ENCODE results near the gene ZNF784.
A peak's percentile ranks its signal among the peaks of the same experiment; 100 is the strongest.

ZNF784 gene

DNA sequence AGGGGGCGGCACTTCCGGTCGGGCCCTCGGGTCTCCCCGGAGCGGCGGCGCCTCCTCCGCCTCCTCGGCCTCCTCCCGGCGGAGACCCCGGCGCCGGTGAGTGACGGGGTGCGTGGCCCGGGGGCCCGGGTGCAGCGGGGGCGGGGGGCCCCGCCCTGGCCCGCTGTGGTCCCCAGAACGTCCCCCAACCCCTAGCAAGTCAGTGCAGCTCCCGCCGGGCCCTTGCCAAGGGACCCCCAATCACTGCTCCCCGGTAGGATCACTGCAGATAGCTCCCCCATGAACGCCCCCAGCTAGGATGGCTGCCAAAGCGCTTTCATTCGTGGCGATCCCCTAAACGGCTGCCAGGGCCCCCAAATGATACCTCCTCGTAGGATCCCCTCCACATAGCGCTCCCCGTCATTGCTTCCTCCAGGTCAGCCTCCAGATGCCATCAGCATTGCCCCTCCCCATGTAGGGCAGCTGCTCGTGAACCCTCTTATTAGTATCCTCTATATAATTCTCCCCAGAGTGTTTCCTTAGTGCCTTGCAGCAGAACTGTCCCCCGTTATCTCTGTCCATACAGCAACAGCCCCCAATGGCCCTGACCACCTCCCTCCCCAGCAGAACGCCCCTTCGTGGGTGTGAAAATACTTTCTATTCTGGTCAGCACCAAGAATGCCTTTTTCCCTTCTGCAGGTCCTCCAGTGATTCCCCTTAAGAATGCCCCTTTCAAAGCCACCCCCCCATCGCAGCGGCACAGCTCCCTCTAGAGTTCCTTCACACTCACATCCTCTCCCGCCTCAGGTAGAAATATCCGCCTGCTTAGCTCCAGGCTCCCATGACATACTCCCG is 18.5 kb downstream of the ZNF784 start, which contains the start of gene ZNF865:
Gene ZNF865 (plus strand): TSS at position 11 of the 834 bp plus-strand sequence. CDS start 7,972 bp downstream, outside the sequence.
- no peaks in the 10 kb centered on the region for H3K9me2 ChIP-seq (ENCODE audit: low read depth, low read length)
- H3F3A ChIP-seq (ENCODE audit: insufficient read depth, low read length), result no peaks in the 10 kb centered on the region; the same call in 1 of the 2 replicates
- no peaks in the 10 kb centered on the region for H3K27me3 ChIP-seq (ENCODE audit: insufficient read depth, low read length)
- no peaks in the 10 kb centered on the region for H3K9me3 ChIP-seq (ENCODE audit: low read length)
- peak within 1 kb of the TSS; percentile 85 for H3K4me3 ChIP-seq (ENCODE audit: low read depth, low read length, poor library complexity, severe bottlenecking)
- no peaks in the 10 kb centered on the region for H3K79me2 ChIP-seq (ENCODE audit: insufficient read depth, low read length)
- peak within 1 kb of the TSS; percentile 92 for H3K4me2 ChIP-seq (ENCODE audit: low read length)
- H4K20me1 ChIP-seq (ENCODE audit: insufficient read depth, low read length), result no peaks in the 10 kb centered on the region
- peak within 1 kb of the TSS; percentile 93 for H3K27ac ChIP-seq (ENCODE audit: low read depth, low read length, poor library complexity, severe bottlenecking)
- H2AFZ ChIP-seq (ENCODE audit: low read length), result no peak within 1 kb of the TSS
- H3K9ac ChIP-seq (ENCODE audit: low read length), result peak within 1 kb of the TSS; percentile 96
- TF ChIP-seq EZH2 (IDR thresholded peaks at IDR 0.05; ENCODE audit: borderline replicate concordance, low read length), result no peak
- TF ChIP-seq, protein P1, sequence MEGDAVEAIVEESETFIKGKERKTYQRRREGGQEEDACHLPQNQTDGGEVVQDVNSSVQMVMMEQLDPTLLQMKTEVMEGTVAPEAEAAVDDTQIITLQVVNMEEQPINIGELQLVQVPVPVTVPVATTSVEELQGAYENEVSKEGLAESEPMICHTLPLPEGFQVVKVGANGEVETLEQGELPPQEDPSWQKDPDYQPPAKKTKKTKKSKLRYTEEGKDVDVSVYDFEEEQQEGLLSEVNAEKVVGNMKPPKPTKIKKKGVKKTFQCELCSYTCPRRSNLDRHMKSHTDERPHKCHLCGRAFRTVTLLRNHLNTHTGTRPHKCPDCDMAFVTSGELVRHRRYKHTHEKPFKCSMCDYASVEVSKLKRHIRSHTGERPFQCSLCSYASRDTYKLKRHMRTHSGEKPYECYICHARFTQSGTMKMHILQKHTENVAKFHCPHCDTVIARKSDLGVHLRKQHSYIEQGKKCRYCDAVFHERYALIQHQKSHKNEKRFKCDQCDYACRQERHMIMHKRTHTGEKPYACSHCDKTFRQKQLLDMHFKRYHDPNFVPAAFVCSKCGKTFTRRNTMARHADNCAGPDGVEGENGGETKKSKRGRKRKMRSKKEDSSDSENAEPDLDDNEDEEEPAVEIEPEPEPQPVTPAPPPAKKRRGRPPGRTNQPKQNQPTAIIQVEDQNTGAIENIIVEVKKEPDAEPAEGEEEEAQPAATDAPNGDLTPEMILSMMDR (IDR thresholded peaks at IDR 0.05; ENCODE audit: low read length), result peak; percentile 78
- peaks cover 20% of the 10 kb centered on the region for H3K4me1 ChIP-seq (ENCODE audit: insufficient read depth, low read length, severe bottlenecking)
- peaks cover 19% of the 10 kb centered on the region for H3K36me3 ChIP-seq (ENCODE audit: insufficient read depth, low read length)

DNA sequence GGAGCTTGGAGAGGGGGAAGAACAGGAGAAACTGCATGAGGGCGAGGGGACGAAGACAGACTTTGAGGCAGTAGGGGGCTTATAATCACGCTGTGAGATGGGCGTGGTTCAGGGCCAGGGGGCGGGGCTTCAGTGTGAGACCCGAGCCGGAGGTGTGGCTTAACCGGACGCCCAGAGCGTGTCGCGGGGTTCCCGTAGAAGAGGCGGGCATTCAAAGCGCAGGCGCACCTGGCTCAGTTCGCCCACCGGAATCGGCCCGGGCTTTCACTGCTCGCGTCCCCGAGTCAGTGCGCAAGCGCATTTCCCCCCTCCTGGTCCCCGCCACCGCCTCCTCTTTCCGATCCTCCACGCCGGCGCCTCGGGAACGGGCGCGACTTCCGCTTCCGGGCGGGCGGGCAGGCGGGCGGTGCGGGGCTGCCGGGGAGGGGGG is 19.1 kb downstream of the ZNF784 start:
- no peaks in the 10 kb centered on the region for H3K9me2 ChIP-seq (ENCODE audit: low read depth, low read length)
- H3K27me3 ChIP-seq (ENCODE audit: insufficient read depth, low read length), result no peaks in the 10 kb centered on the region
- no peaks in the 10 kb centered on the region; the same call in 1 of the 2 replicates for H3F3A ChIP-seq (ENCODE audit: insufficient read depth, low read length)
- H3K79me2 ChIP-seq (ENCODE audit: insufficient read depth, low read length), result no peaks in the 10 kb centered on the region
- no peaks in the 10 kb centered on the region for H4K20me1 ChIP-seq (ENCODE audit: insufficient read depth, low read length)
- peak overlapping the region; percentile 93 for H3K27ac ChIP-seq (ENCODE audit: low read depth, low read length, poor library complexity, severe bottlenecking)
- no peaks in the 10 kb centered on the region for H3K9me3 ChIP-seq (ENCODE audit: low read length)
- peak overlapping the region; percentile 96; the same call in 1 of the 2 replicates for H3K9ac ChIP-seq (ENCODE audit: low read length)
- peaks cover 24% of the 10 kb centered on the region for H3K4me1 ChIP-seq (ENCODE audit: insufficient read depth, low read length, severe bottlenecking)
- no peak for TF ChIP-seq EZH2 (IDR thresholded peaks at IDR 0.05; ENCODE audit: borderline replicate concordance, low read length)
- TF ChIP-seq, protein P1 (IDR thresholded peaks at IDR 0.05; ENCODE audit: low read length), result no peak
- H3K4me3 ChIP-seq (ENCODE audit: low read depth, low read length, poor library complexity, severe bottlenecking), result peak overlapping the region; percentile 85
- H2AFZ ChIP-seq (ENCODE audit: low read length), result no peak overlapping the region
- H3K4me2 ChIP-seq (ENCODE audit: low read length), result peak overlapping the region; percentile 92
- peaks cover 18% of the 10 kb centered on the region for H3K36me3 ChIP-seq (ENCODE audit: insufficient read depth, low read length)

DNA sequence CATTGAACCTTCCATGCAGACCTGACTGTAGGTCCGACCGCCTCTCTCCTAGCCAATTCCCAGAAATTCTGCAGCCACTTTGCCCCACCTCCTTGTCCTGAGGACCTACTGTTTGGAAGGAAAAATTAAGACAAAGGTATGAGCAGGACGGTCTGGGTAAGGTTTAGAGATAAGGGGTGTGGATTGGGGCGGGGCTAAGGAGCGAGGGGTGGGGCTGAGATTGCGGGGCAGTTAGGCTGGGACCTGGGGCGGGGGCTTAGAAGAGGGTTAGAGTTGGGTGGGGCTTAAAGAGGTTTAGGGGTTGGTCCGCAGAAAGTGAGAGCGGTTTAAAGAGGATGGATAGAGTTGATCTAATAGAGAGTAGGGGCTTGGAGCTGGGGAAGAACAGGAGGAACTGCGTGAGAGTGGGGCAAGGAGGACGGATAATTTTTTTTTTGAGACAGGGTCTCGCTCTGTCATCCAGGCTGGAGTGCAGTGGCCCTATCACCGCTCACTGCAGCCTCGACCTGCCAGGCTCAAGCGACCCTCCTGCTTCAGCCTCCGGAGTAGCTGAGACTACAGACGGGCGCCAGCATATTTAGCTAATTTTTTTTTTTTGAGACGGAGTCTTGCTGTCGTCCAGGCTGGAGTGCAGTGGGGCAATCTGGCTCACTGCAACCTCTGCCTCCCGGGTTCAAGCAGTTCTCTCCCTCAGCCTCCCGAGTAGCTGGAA is 20.6 kb downstream of the ZNF784 start:
- H3K27me3 ChIP-seq (ENCODE audit: insufficient read depth, low read length), result no peaks in the 10 kb centered on the region
- H2AFZ ChIP-seq (ENCODE audit: low read length), result no peak overlapping the region
- H3K9ac ChIP-seq (ENCODE audit: low read length), result no peak overlapping the region
- 0 out of 2 replicates have a peak, but pooled peaks cover 6% of the 10 kb centered on the region for H3K36me3 ChIP-seq (ENCODE audit: insufficient read depth, low read length)
- H3K9me2 ChIP-seq (ENCODE audit: low read depth, low read length), result no peaks in the 10 kb centered on the region
- TF ChIP-seq, protein P1 (IDR thresholded peaks at IDR 0.05; ENCODE audit: low read length), result no peak
- TF ChIP-seq EZH2 (IDR thresholded peaks at IDR 0.05; ENCODE audit: borderline replicate concordance, low read length), result no peak
- H3K4me1 ChIP-seq (ENCODE audit: insufficient read depth, low read length, severe bottlenecking), result peaks cover 24% of the 10 kb centered on the region
- H3K4me2 ChIP-seq (ENCODE audit: low read length), result no peak overlapping the region
- H3K27ac ChIP-seq (ENCODE audit: low read depth, low read length, poor library complexity, severe bottlenecking), result no peak overlapping the region
- no peaks in the 10 kb centered on the region for H4K20me1 ChIP-seq (ENCODE audit: insufficient read depth, low read length)
- no peak overlapping the region for H3K4me3 ChIP-seq (ENCODE audit: low read depth, low read length, poor library complexity, severe bottlenecking)
- no peaks in the 10 kb centered on the region for H3K79me2 ChIP-seq (ENCODE audit: insufficient read depth, low read length)
- H3K9me3 ChIP-seq (ENCODE audit: low read length), result no peaks in the 10 kb centered on the region
- no peaks in the 10 kb centered on the region; the same call in 1 of the 2 replicates for H3F3A ChIP-seq (ENCODE audit: insufficient read depth, low read length)
